Hepatocyte (in vitro differentiated cells): ENCODE measurements around the gene LIN7B. TPM values are rescaled to one million over a fixed set of nuclear protein-coding genes. Genes with fewer than 3 reads are reported as not detected.

ENCODE experiments used
- DNase-seq: peaks from one replicate; pipeline ENCODE4 v3.0.0-alpha.2; 2016; ENCODE audit warnings: low spot score
- H2AFZ ChIP-seq: fragments of 200-600 bp; sonication (generic); 2 replicates; pipeline ENCODE4 v1.6.0; 2016; ENCODE audit warnings: antibody characterized with exemption, mild to moderate bottlenecking
- H3K27ac ChIP-seq: fragments of 200-600 bp; sonication (generic); 2 replicates; pipeline ENCODE4 v1.5.1; 2016; ENCODE audit warnings: mild to moderate bottlenecking
- H3K27me3 ChIP-seq: fragments of 200-600 bp; sonication (generic); 2 replicates; pipeline ENCODE4 v1.6.1; 2016
- H3K36me3 ChIP-seq: fragments of 200-600 bp; sonication (generic); replicated peaks from 2 replicates; pipeline ENCODE4 v1.5.1; 2016; ENCODE audit warnings: low read depth; ENCODE audit not compliant: insufficient read depth
- H3K4me1 ChIP-seq: fragments of 200-600 bp; sonication (generic); 2 replicates; pipeline ENCODE4 v1.5.1; 2016; ENCODE audit warnings: mild to moderate bottlenecking, moderate library complexity; ENCODE audit not compliant: insufficient read depth
- H3K4me2 ChIP-seq: fragments of 200-600 bp; sonication (generic); 2 replicates; pipeline ENCODE4 v1.6.0; 2016
- H3K4me3 ChIP-seq: fragments of 200-600 bp; sonication (generic); 2 replicates; pipeline ENCODE4 v1.5.1; 2016; ENCODE audit warnings: mild to moderate bottlenecking
- H3K79me2 ChIP-seq: fragments of 200-600 bp; sonication (generic); 2 replicates; pipeline ENCODE4 v1.6.0; 2017; ENCODE audit warnings: mild to moderate bottlenecking
- H3K9me2 ChIP-seq: fragments of 200-600 bp; sonication (generic); replicated peaks from 2 replicates; pipeline ENCODE4 v1.6.0; 2017; ENCODE audit warnings: mild to moderate bottlenecking; ENCODE audit not compliant: insufficient read depth
- H3K9me3 ChIP-seq: fragments of 200-600 bp; sonication (generic); 2 replicates; pipeline ENCODE4 v1.5.1; 2016; ENCODE audit warnings: low read depth, mild to moderate bottlenecking
- H4K20me1 ChIP-seq: fragments of 200-600 bp; sonication (generic); 2 replicates; pipeline ENCODE4 v1.6.0; 2016; ENCODE audit warnings: mild to moderate bottlenecking; ENCODE audit not compliant: insufficient read depth, poor library complexity, severe bottlenecking
- CTCF ChIP-seq: fragments of 200-600 bp; sonication (generic); IDR thresholded peaks from 2 replicates; pipeline ENCODE4 v1.5.1; 2016; ENCODE audit warnings: antibody characterized with exemption, mild to moderate bottlenecking; ENCODE audit not compliant: poor library complexity
- EZH2 ChIP-seq: fragments of 200-600 bp; sonication (generic); IDR thresholded peaks from 2 replicates; pipeline ENCODE4 v1.6.1; 2016; ENCODE audit warnings: antibody characterized with exemption, mild to moderate bottlenecking, borderline replicate concordance
- EZH2phosphoT487 ChIP-seq: fragments of 200-600 bp; sonication (generic); IDR thresholded peaks from one replicate; pipeline ENCODE4 v1.6.1; 2018; ENCODE audit warnings: antibody characterized with exemption, mild to moderate bottlenecking, low read depth, moderate library complexity; ENCODE audit not compliant: unreplicated experiment, severe bottlenecking
- WGBS: methylation state at CpG from one replicate; pipeline ENCODE4 v1.1.6; 2016; ENCODE audit warnings: low lambda C conversion rate; ENCODE audit errors: missing lambda C conversion rate; 5-methylcytosine and 5-hydroxymethylcytosine counted together
- polyA plus RNA-seq: library from polyadenylated mRNA; unstranded; fragments of >200 nt; fragmentation: Nextera tagmentation; extraction: Ambion mirVana; gene quantifications from 2 replicates; pipeline ENCODE4 v1.2.1, GENCODE V29; 2016
- total RNA-seq: library from RNA; depleted of rRNA; stranded (reverse); fragments of >200 nt; gene quantifications from 2 replicates; pipeline ENCODE4 v1.2.3, GENCODE V29; 2014

Gene LIN7B
- total and polyA plus RNA-seq, 2 experiments from 2014 or later, result 8.7 to 18.0 TPM

- Histone ChIP-seq H3K9me3 (no peaks in the 10 kb centered on the region), H3K4me3 (no peak overlapping the region), H4K20me1 (peaks cover 60% of the 10 kb centered on the region), H2AFZ (no peak overlapping the region), H3K4me2 (no peak overlapping the region), H3K9me2 (no peaks in the 10 kb centered on the region), H3K36me3 (no peaks in the 10 kb centered on the region), H3K4me1 (no peaks in the 10 kb centered on the region), H3K27ac (no peak overlapping the region), H3K79me2 (peaks cover 75% of the 10 kb centered on the region), H3K27me3 (no peaks in the 10 kb centered on the region)
- no peak for TF ChIP-seq EZH2
- no peak for TF ChIP-seq EZH2phosphoT487
- no peak for DNase-seq
- 93% methylated on average over 23 of the region's 23 CpGs for WGBS
Measured at GRCh38 chr19:49094505-49095482, 19.4 kb upstream of the LIN7B start.

GRCh38 chr19:49097453-49098288 lies 16.5 kb upstream of the LIN7B start:
- H2AFZ ChIP-seq, result no peak overlapping the region
- no peaks in the 10 kb centered on the region for H3K9me3 ChIP-seq
- H3K27ac ChIP-seq, result peak overlapping the region; percentile 3
- DNase-seq, result peak; percentile 83
- WGBS, result 50% methylated on average over 8 of the region's 8 CpGs
- H3K4me1 ChIP-seq, result no peaks in the 10 kb centered on the region
- no peaks in the 10 kb centered on the region for H3K36me3 ChIP-seq
- no peaks in the 10 kb centered on the region for H3K9me2 ChIP-seq
- peaks cover 55% of the 10 kb centered on the region for H3K79me2 ChIP-seq
- H4K20me1 ChIP-seq, result peaks cover 58% of the 10 kb centered on the region
- H3K4me3 ChIP-seq, result no peak overlapping the region
- H3K27me3 ChIP-seq, result no peaks in the 10 kb centered on the region
- H3K4me2 ChIP-seq, result no peak overlapping the region
- TF ChIP-seq EZH2phosphoT487, result no peak
- no peak for TF ChIP-seq EZH2
- TF ChIP-seq CTCF, result peak; percentile 97

- no peak for TF ChIP-seq CTCF
- TF ChIP-seq EZH2phosphoT487, result no peak
- no peak for TF ChIP-seq EZH2
- 90% methylated on average over 4 of the region's 4 CpGs for WGBS
- Histone ChIP-seq H3K9me2 (no peaks in the 10 kb centered on the region), H3K4me2 (no peak overlapping the region), H3K36me3 (no peaks in the 10 kb centered on the region), H3K4me1 (no peaks in the 10 kb centered on the region), H3K27me3 (no peaks in the 10 kb centered on the region), H2AFZ (no peak overlapping the region), H3K79me2 (peaks cover 46% of the 10 kb centered on the region), H4K20me1 (peaks cover 64% of the 10 kb centered on the region), H3K4me3 (no peak overlapping the region), H3K9me3 (no peaks in the 10 kb centered on the region), H3K27ac (no peak overlapping the region)
- no peak for DNase-seq
Measured at GRCh38 chr19:49098795-49099194, 15.4 kb upstream of the LIN7B start.

GRCh38 chr19:49101160-49101559 lies 13.0 kb upstream of the LIN7B start:
- Histone ChIP-seq H3K9me2 (no peaks in the 10 kb centered on the region), H3K36me3 (no peaks in the 10 kb centered on the region), H3K4me1 (no peaks in the 10 kb centered on the region), H2AFZ (no peak overlapping the region), H3K79me2 (peaks cover 33% of the 10 kb centered on the region), H4K20me1 (peaks cover 42% of the 10 kb centered on the region), H3K27ac (no peak overlapping the region), H3K27me3 (no peaks in the 10 kb centered on the region), H3K4me3 (no peak overlapping the region), H3K4me2 (no peak overlapping the region), H3K9me3 (no peaks in the 10 kb centered on the region)
- 92% methylated on average over 10 of the region's 12 CpGs for WGBS
- TF ChIP-seq CTCF, result no peak
- TF ChIP-seq EZH2phosphoT487, result no peak
- no peak for TF ChIP-seq EZH2
- DNase-seq, result no peak
